GM18507 (cell line): Measurements from ENCODE around the gene ADGRG3.

ENCODE experiments used
- DNase-seq: peaks from one replicate; pipeline ENCODE4 v3.0.0; 2011; ENCODE audit warnings: low read depth; ENCODE audit not compliant: insufficient read length; ENCODE audit errors: extremely low spot score
- FAIRE-seq: peaks from 2 replicates; lab custom pipeline; 2011; peaks lifted over from hg19 to GRCh38; lab: Jason Lieb, UNC

ADGRG3 gene, protein sequence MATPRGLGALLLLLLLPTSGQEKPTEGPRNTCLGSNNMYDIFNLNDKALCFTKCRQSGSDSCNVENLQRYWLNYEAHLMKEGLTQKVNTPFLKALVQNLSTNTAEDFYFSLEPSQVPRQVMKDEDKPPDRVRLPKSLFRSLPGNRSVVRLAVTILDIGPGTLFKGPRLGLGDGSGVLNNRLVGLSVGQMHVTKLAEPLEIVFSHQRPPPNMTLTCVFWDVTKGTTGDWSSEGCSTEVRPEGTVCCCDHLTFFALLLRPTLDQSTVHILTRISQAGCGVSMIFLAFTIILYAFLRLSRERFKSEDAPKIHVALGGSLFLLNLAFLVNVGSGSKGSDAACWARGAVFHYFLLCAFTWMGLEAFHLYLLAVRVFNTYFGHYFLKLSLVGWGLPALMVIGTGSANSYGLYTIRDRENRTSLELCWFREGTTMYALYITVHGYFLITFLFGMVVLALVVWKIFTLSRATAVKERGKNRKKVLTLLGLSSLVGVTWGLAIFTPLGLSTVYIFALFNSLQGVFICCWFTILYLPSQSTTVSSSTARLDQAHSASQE

DNA sequence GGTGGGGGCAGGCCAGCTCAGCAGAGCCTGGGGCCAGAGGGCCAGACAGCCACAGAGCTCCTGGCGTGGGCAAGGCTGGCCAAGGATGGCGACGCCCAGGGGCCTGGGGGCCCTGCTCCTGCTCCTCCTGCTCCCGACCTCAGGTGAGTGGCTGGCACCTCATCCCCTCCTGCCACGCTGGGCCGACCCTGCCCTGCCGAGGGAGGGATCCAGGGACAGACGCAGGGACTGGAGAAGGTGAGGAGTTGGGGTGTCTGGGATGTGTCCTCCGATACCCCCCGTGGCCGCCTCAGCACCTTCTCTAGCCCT is at the start of gene ADGRG3:
TSS of gene ADGRG3 (plus strand) at position 44 of the 309 bp plus-strand sequence. CDS start at position 86, 42 bp downstream.
- FAIRE-seq (no peak), DNase-seq (no peak)

DNA sequence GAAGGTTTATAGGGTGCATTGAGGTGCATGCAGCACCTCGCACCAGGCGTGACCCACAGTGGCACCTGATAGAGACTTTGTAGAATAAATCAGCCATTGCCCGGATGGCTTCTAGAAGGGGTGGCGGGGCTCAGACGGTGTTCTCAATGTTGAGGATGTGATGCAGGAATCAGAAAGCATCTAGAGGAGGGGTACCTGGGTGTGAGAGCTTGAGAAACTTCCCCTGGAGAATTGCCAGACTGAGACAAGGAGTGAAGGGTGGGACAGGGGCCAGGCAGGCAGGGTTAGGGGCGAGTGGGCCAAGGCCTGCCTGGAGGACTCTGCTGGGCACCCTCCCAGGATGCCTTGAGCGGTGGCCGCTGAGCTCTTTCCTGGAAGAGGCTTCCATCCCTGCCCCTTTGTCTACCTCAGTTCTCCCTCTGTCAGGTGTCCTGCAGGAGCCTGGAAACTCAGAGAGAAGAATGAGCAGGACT is 48.9 kb upstream of the ADGRG3 start:
- DNase-seq (no peak), FAIRE-seq (no peak)

DNA sequence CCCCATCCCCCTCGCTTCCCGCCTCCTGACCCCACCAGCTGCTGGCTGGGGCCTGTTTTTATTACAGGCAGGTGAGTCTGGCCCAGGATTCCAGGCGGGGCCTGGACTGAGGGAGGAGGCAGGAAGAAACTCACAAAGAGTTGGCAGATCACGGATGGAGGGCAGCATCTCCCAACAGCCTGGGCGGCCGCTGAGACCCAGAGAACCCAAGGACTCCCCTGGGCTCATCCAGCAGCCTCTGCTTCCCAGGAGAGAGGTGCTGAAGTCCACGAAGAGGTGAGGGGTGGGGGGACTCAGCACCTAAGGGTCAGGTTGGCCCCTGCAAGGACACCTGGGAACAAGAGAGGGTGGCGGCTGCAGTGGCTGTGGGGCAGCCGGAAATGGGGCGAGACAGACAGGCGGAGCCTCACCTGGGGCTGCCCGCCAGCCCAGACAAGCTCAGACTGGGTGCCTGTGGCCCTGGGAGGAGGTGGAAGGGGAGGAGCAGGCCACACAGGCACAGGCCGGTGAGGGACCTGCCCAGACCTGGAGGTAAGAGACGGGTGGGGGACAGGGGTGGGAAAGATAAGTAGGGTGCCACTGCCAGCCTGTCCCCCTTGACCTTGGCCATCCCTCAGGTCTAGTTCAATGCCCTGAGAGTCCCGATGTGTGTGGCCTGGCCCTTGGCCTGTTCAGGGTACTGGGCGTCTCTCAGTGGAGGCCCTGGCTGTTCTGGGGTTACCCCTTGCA is 48.3 kb upstream of the ADGRG3 start:
- DNase-seq: no peak
- no peak for FAIRE-seq

DNA sequence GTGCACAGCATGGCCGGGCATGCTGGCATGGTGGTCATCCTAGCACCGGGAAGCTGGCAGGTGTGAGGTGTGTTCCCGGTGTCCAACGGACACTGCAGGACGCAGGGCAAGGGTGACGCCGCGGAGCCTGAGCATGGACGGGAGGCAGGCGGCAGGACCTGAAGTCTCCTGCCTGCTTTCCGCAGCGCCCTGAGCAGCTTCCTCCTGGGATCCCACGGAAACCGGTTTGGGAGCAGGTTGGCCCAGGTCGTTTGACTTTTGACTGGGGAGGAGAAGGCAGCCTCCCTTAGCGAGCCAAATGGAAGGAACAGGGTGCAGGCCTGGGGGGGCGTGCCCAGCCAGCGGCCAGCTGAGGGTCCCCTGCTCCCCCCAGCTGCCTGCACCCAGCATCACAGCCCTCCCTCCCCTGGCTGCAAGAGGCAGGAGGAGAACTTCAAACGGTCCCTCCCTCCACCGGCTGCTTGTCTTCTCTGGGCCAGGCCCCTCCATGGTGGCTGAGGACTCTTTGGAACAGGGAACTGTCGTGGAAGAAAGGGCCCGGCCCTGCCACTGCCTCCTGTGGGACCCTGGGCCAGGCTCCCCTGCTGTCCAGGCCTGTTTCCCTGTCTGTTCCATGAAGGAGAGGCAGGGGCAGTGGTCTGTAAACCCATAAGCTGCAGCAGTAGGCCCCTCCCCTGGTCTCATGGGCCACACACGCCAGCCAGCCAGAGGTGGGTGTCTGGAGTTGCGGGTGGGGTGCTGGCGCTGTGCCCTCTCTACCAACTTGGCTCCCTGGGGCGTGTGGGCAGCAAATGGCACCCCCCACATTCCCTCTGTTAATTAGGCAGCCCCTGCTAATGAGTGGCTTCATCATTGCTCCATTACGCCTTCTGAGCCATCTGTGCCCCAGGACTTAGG is 47.5 kb upstream of the ADGRG3 start:
- FAIRE-seq: no peak
- DNase-seq: no peak

DNA sequence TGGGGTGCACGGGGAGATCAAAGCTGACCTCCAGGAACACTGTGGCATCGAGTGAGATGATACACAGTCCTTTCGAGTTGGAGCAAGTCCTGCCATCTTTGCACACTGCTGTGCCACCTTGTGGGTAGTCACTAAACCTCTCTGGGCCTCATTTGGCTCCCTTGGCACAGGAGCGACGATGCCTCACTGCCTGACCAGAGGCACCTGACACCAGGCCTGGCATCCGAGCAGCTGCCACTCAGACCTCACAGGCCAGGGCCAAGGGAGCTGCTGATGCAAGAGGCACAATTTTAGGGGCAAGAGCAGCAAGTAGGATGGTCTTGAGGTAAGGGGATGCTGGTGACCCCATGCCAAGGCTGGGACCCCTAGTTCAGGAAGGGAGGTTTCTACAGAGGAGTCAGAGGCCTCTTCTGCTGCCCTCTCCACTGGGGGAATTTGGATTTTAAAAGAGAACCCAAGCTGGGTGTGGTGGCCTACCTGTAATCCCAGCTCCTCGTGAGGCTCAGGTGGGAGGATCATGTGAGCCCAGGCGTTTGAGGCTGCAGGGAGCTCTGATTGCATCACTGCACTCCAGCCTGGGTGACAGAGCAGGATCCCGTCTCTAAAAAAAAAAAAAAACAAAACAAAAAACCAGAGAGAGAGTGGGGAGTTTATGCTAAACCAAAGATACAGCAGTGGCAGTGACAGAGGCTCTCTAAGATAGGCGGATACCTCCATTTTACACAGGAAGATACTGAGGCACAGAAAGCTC is 46.4 kb upstream of the ADGRG3 start:
- DNase-seq (no peak), FAIRE-seq (no peak)

DNA sequence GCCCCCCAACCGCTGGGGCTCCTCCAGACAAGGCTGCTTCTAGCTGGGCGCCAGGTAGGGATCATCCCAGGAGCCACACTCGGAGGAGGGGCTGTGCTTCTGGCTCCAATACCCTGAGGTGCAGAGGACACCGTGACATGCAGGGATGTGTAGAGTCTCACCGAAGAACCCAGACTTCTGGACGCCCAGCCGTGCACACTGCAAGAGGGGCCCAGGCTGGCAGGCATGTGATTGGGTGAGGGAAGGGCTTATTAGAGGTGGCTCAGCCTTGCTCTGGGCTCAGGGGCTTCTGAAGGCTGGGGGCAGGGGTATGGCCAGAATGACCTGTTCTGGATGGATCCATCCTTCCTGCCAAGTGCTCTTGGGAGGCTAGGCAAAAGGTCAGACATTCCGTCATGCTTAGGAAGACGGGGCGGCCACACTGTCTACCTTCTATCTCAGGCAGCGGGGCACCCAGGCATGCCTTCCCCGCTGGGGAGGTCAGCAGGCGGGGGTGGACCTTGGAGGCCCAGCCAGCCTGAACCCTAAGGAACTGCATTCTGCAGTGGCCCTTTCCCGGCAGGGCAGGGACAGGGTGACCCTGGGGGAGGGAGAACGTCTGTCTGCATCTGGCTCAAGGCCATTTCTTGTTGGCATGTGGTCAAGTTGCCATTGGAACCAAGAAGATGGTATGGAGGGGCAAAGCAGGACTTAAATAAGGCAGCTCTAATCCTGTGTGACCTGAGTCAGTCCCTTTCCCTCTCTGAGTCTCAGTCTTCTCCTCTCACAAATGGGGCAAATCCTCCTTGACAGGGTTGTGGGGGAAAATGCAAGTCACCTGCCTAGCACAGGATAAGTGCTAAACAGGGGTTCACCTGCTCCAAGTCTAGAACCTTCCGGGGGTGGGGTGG is 45.5 kb upstream of the ADGRG3 start:
- no peak for DNase-seq
- no peak for FAIRE-seq

DNA sequence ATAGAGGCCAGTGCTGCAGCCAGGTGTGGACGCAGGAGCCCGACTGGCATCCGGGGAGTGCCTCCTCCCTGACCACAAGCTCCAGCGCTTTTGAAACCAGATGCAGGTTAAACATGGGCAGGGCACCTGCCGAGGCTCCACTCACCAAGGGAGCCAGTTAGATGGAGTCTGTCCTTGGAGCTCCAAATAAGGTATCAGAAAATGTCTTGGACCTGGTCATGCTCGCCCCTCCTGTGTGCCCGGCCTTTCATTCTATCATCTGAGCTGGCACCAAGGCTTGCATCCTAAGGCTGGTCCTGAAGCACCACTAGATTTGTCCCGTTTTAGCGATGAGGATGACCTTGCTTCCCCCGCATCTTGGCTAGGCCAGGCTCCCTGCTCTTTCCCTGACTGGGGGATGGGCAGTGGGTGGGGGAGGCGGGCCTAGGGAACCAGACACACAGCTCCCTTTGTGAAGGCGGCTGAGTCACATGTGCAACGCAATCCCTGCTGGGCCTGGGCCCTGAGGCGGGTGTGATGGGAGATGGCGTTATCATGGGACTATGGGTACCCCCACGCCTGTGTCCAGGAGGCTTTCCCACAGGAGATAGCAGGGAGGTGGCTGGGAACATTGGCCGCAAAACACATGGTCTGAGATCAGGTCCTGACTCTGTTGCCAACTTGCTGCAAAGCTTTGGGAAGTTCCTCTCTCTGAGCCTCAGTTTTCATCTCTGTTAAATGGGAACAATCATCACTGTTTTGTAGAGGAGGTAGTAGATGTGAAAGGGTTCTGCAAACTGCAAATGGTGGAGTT is 44.7 kb upstream of the ADGRG3 start:
- FAIRE-seq: no peak
- no peak for DNase-seq

DNA sequence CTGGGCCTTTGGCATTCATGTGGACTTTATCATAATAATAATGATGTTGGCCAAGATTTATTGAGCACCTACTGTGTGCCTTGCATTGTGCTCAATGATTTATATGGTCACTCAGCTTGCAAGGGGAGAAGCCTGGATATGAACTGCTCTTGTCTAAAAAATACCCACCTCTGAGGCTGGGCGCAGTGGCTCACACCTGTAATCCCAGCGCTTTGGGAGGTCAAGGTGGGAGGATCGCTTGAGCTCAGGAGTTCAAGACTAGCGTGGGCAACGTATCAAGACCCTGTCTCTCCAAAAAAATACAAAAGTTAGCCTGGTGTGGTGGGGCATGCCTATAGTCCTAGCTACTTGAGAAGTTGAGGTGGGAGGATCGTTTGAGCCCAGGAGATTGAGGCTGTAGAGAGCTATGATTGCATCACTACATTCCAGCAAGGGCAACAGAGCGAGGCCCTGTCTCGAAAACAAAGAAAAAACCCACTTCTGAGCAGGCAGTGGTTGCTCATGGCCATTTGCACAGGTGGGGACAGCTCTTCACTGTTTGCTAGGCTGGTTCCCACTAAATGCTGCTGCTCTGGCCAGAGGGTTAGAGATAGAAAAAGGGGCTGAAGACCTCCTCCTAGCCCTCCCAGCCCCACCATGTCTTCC is 43.9 kb upstream of the ADGRG3 start:
- no peak for FAIRE-seq
- DNase-seq: no peak

DNA sequence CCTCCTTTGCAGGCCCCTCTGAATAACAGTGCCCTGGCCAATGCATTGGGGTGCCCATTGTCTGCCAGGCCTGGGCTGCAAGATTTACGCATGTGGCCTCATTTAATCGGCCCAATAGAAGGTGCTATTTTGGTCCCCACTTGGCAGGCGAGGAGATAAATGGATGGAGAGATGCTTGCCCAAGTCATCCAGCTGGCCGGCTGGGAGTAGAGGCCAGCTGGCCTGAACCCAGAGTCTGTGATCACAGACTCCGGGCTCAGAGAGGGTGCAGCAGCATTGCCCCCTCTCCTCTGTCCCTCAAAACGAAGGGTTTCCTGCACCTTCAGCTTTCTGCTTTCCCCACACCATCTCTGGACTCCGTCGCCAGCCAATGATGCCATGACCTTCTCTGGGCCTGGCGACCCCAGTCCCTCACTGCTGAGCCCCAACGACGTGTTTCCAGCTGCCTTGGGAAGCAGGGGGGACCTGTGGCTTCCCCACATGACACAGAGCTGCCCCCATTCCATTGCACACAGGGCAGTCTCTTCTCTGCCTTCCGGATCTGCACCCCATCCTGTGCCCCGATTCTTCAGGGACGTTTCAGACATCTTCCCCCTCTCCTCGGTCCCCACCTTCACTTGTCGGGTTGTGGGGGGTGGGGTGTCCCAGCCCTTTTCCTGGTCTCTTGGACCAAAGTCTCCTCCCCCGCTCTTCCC is 43.2 kb upstream of the ADGRG3 start:
- no peak for DNase-seq

DNA sequence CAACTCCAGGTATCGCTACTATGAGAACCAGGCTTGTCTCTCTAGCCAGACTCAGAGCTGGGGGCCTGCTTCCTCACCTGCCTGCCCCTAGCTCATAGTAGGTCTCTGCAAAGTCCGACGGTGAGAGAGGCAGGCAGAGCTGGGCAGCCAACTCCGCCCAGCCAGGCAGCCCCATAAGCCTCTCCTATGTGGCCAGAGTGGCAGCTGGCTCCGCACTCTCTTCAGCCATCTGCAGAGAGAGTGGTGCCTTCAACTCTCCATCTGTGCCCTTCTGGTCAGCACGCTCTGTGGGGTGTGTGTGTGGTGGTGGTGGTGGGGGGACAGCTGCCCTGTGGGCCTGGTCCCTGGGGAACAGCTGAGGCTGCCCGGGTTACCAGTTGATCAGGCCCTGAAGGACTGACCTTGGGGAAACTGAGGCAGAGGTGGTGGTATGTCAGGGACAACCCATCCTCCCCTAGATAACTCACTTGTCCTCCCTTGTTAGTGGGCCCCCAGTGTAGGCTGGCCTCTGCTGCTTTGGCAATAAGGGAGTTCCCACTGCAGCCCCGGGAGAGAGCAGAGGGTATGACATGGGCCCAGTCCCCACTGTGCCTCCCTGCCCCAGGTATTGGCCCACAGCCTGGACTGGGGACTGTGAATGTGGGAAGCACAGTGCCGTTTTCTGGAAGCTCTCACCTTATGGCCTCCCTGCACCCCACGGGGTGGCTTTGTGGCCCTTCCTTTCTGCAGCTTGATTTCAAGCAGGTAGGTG is 41.5 kb upstream of the ADGRG3 start:
- DNase-seq: no peak
- FAIRE-seq: no peak

More for the DNA sequence above, 43.2 kb upstream of the ADGRG3 start:
- FAIRE-seq: no peak

DNA sequence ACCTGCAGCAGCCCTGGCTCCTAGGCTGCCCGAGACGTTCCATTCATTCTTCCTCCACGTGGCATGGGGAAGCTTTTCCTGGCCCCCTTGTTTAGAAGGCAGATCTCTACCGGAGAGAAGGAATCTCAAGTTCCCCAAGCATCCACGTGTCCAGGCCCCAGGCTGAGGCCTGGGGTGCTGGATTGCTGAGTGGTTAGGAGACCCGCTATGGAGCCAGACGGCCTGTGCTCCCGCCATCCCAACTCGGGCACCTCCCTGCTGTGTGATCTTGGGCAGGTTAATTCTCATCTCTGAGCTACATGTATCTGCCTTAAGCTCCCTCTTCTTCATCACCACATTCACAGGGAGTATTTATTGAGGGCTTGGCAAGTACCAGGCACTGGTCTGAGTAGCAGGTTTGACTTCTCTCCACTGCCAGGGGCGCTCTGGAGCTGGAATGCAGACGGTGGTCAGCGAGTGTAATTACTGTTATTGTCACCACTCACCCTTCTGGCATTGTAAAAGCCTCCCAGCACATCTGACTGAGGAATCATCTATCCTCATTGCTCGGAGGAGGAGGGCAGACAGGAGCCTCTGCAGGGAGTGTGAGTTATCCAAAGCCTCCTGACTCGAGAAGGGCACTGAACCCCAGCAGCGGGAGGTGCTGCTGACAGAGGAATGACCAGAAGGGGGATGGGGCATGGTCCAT is 40.8 kb upstream of the ADGRG3 start:
- FAIRE-seq: no peak
- DNase-seq: no peak

DNA sequence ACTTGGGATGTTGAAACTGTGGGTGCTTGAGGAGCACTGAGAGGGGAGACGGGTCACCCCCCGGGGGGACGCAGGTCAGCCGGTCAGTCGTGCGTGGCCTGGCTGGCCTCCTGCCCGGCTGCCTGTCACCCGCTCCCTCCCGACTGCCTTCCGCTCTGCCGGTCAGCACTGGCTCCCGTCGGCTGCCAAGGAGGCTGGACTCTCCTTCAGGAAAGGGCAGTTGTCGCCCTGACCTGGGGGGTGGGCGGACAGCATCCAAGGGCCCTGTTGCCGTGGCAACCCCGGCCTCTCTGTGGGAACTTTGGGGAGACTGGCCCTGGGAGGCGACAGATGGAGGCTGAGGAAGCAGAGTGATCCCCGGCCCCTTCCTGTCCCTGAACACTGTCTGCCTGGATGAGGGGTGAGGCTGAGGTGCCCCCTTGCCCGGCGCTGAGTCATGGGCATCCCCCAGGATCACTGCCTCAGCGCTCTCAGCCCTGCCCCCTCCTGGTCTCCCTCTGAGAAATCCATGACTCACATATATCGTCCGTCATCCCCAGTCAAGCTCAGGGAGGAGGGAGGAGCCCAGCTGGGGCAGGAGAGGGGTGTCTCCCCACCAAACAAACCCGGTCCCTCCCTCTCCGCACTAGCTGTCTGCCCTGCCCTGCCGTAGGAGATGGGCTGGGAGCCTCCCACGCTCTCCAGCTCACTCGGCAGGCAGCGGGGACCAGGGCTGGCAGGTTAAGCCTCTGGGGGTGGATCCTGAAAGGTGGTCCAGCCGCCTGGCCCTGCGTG is 39.9 kb upstream of the ADGRG3 start, which contains the start of gene ADGRG1:
TSS of gene ADGRG1 (plus strand) at position 623 of the 774 bp plus-strand sequence. CDS start 21,658 bp downstream, outside the sequence.
- FAIRE-seq: no peak
- DNase-seq: no peak

DNA sequence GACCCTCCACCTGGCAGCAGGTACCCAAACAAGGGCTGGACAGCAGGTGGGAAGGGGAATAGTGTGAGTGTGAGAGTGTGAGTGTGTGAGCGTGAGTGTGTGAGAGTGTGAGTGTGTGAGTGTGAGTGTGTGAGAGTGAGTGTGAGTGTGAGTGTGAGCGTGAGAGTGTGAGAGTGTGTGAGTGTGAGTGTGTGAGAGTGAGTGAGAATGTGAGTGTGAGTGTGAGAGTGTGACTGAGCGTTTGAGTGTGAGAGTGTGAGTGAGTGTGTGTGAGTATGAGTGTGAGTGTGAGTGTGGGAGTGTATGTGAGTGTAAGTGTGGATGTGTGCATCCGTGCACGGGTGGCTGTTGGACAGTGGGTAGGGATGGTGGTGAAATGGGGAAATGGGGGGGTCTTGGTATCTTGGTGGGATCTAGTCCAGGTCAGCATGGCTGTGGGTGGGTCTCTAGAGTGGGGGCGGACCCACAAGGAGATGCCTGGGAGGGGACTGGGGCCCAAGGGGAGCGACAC is 39.3 kb upstream of the ADGRG3 start:
- FAIRE-seq (no peak), DNase-seq (no peak)
